ENCODE data around the gene PRDM10. TPM values are rescaled to one million over a fixed set of nuclear protein-coding genes. Genes with fewer than 3 reads are reported as not detected.

The PRDM10 gene
- total RNA-seq, 1 donor from 2014 or later, result 14.6 TPM

DNA sequence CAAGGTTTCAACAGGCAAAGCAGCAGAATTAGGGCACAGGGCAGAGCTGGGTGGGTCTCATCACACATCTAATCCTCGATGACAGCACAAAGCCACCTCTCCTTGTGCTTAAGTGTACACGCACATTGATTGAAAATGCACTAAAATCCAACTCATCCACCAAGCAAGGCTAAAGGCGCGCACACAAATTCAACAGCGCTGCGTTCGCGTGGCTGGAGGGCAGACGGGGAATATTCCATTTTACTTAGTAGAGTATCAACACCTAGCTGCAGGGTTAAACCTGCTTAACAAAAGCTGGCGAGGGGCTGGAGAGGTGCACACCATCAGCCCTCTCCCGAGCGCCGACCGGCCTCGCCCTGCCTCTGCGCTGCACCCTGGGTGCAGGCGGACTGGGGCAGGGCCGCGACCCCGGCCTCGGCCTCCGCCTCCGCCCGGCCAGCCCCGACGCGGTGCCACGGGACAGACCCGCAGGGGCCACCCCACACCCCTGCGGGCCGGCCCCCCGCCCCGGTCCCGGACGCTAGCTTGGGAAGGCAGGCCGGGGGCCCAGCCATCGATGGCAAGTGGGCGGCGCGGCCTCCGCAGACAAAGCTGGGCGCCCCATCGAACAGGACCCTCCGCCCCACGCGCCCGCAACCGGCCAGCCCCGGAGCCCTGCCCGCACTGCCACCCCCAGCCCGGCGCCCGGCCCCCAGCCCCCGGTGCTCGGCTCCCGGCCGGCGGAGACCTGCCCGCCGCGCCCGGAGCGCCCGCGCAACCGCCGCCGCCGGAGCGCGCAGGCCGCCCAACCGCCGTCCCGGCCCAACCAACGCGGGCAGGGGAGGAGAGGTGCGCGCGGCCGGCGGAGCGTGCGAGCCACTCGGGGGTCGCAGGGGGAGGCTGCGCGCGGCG is 929 bp downstream of the PRDM10 start:
- H3K9me3 Mint-ChIP-seq, result no peaks in the 10 kb centered on the region
- peak overlapping the region; percentile 89 for H3K27ac Mint-ChIP-seq
- intact Hi-C loops (cut with micrococcal nuclease), result loop anchor here (1.0 to 10.0 kb wide), 8 partner anchors 9 to 913 kb away; partner anchors contain the start of gene SNX19
- H3K27me3 Mint-ChIP-seq, result peaks cover 2% of the 10 kb centered on the region
- ChIA-PET CTCF (interaction anchor here (0.8 to 1.7 kb wide), 2 partner anchors 79 to 131 kb away, joined by 4 read pairs; no protein-coding TSS in a partner anchor), POLR2A (interaction anchor here (0.5 to 4.2 kb wide), 16 partner anchors 9 to 914 kb away, joined by 3 to 59 read pairs (median 16); partner anchors contain the start of genes APLP2, NFRKB, SNX19 and ST14)
- H3K36me3 Mint-ChIP-seq (ENCODE audit: low read depth), result peaks cover 8% of the 10 kb centered on the region
- ATAC-seq (ENCODE audit: low read depth) (peak; percentile 16), DNase-seq (no peak)
- TF ChIP-seq, protein P1, sequence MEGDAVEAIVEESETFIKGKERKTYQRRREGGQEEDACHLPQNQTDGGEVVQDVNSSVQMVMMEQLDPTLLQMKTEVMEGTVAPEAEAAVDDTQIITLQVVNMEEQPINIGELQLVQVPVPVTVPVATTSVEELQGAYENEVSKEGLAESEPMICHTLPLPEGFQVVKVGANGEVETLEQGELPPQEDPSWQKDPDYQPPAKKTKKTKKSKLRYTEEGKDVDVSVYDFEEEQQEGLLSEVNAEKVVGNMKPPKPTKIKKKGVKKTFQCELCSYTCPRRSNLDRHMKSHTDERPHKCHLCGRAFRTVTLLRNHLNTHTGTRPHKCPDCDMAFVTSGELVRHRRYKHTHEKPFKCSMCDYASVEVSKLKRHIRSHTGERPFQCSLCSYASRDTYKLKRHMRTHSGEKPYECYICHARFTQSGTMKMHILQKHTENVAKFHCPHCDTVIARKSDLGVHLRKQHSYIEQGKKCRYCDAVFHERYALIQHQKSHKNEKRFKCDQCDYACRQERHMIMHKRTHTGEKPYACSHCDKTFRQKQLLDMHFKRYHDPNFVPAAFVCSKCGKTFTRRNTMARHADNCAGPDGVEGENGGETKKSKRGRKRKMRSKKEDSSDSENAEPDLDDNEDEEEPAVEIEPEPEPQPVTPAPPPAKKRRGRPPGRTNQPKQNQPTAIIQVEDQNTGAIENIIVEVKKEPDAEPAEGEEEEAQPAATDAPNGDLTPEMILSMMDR (IDR thresholded peaks at IDR 0.05), result no peak
- H3K4me1 Mint-ChIP-seq, result peaks cover 29% of the 10 kb centered on the region
- H3K4me3 Mint-ChIP-seq, result peak overlapping the region; percentile 99

GRCh38 chr11:130000552-130001176 is 2.0 kb downstream of the PRDM10 start:
- Mint-ChIP-seq H3K4me1 (peaks cover 29% of the 10 kb centered on the region), H3K27ac (no peak overlapping the region), H3K9me3 (no peaks in the 10 kb centered on the region), H3K36me3 (ENCODE audit: low read depth) (peaks cover 9% of the 10 kb centered on the region), H3K4me3 (peak overlapping the region; percentile 89), H3K27me3 (no peaks in the 10 kb centered on the region)
- TF ChIP-seq, protein P1 (IDR thresholded peaks at IDR 0.05), result no peak
- POLR2A ChIA-PET, result interaction anchor here (0.6 to 4.2 kb wide), 4 partner anchors 11 to 115 kb away, joined by 5 to 59 read pairs (median 17); partner anchors contain the start of gene APLP2
- CTCF ChIA-PET, result interaction anchor here (1.7 kb wide), 1 partner anchor 77 kb away, joined by 4 read pairs; no protein-coding TSS in a partner anchor
- DNase-seq (no peak), ATAC-seq (ENCODE audit: low read depth) (no peak)
- intact Hi-C loops (cut with micrococcal nuclease), result loop anchor here (1.0 to 10.0 kb wide), 2 partner anchors 8 to 914 kb away; partner anchors contain the start of gene SNX19

DNA sequence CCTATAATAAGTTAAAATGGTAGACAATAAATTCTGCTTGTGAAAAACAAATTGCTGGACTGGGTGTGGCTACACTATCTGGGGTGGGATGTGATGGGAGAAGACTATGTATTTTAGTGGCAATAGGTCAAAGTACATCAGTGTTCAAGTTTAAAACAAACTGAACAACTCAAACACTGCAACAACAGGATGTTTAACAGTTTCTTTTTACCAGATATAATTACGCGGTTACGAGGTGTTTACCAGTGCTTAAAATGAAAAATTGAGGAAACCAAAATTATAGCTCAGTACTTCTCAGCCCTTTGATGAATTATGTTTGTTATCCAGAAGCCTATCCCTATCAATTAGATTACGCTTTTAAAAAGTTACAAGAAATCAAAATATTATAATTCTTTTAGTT is 3.2 kb downstream of the PRDM10 start:
- intact Hi-C loops (cut with micrococcal nuclease), result no loop called here
- H3K4me1 Mint-ChIP-seq, result peaks cover 24% of the 10 kb centered on the region
- H3K9me3 Mint-ChIP-seq, result no peaks in the 10 kb centered on the region
- DNase-seq (no peak), ATAC-seq (ENCODE audit: low read depth) (no peak)
- ChIA-PET POLR2A (no interaction called here), CTCF (no interaction called here)
- H3K27me3 Mint-ChIP-seq, result no peaks in the 10 kb centered on the region
- no peak overlapping the region for H3K27ac Mint-ChIP-seq
- TF ChIP-seq, protein P1 (IDR thresholded peaks at IDR 0.05), result no peak
- H3K4me3 Mint-ChIP-seq, result no peak overlapping the region
- H3K36me3 Mint-ChIP-seq (ENCODE audit: low read depth), result peaks cover 9% of the 10 kb centered on the region

DNA sequence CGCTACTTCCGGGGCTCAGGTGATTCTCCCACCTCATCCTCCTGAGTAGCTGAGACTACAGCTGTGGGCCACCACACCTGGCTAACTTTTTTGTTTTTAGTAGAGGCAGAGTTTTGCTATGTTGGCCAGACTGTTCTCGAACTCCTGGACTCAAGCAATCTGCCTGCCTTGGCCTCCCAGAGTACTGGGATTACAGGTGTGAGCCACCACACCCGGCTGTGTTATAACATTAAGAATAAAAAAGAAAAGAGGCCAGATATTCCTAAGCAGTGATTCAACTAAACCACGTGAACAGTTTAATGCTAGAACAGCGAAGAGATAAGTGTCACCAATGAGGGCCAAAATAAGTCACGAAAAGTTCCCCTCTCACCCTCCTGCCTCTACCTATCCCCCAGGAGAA is 3.7 kb downstream of the PRDM10 start:
- TF ChIP-seq, protein P1 (IDR thresholded peaks at IDR 0.05), result no peak
- H3K36me3 Mint-ChIP-seq (ENCODE audit: low read depth), result peaks cover 9% of the 10 kb centered on the region
- no peaks in the 10 kb centered on the region for H3K27me3 Mint-ChIP-seq
- H3K27ac Mint-ChIP-seq, result no peak overlapping the region
- DNase-seq (no peak), ATAC-seq (ENCODE audit: low read depth) (no peak)
- H3K4me1 Mint-ChIP-seq, result peaks cover 23% of the 10 kb centered on the region
- CTCF ChIA-PET, result no interaction called here
- no peak overlapping the region for H3K4me3 Mint-ChIP-seq
- no peaks in the 10 kb centered on the region for H3K9me3 Mint-ChIP-seq
- intact Hi-C loops (cut with micrococcal nuclease), result no loop called here
- POLR2A ChIA-PET, result no interaction called here

DNA sequence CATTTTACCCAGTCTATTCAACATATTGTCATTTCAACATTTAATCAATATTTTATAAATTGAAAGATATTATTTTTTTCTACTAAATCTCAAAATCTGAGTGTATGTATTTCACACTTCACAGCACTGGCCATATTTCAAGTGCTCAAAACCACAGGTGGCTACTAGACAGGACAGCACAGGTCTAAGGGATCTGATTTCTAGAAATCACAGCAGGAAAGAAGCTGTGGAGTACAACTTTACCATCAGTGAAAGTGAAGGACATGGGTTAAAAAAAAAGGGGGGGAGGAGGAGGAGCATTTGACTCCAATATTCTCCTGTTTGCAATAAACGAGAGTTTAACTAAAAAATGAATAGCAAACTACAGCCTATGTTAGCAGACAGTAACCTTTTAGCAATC is 4.5 kb downstream of the PRDM10 start:
- intact Hi-C loops (cut with micrococcal nuclease), result no loop called here
- Mint-ChIP-seq H3K36me3 (ENCODE audit: low read depth) (peaks cover 6% of the 10 kb centered on the region), H3K4me3 (no peak overlapping the region), H3K27ac (no peak overlapping the region), H3K27me3 (no peaks in the 10 kb centered on the region), H3K4me1 (peaks cover 17% of the 10 kb centered on the region), H3K9me3 (no peaks in the 10 kb centered on the region)
- POLR2A ChIA-PET, result no interaction called here
- ATAC-seq (ENCODE audit: low read depth) (no peak), DNase-seq (no peak)
- TF ChIP-seq, protein P1 (IDR thresholded peaks at IDR 0.05), result no peak
- CTCF ChIA-PET, result no interaction called here

Data from activated B cell treated with CpG ODN at 0.5 μM for 24 hours (primary cell).